Tracheal epithelial cell (primary cell): ENCODE data around the gene HMGCS1. TPM values are rescaled to one million over a fixed set of nuclear protein-coding genes. Genes with fewer than 3 reads are reported as not detected.

Experiments used
- total RNA-seq: library from RNA; depleted of rRNA; stranded (reverse); fragments of >200 nt; gene quantifications from 2 replicates; pipeline ENCODE4 v1.2.1, GENCODE V29; 2014

The HMGCS1 gene
- total RNA-seq = 86.3 and 157 TPM in 2 replicates

GRCh38 chr5:43313035-43313853 lies at the start of gene HMGCS1:
Gene HMGCS1, minus strand, starts transcription at chr5:43313412. Its CDS starts 14,447 bp downstream, at chr5:43298965.

Other genes with a start within 250 kb of the HMGCS1 start
- 24.1 and 31.1 TPM in 2 replicates for gene ZNF131, start 192.5 kb downstream of the HMGCS1 start, total RNA-seq
- 0.24 TPM in 1 of 2 replicates, not detected in the other for gene NIM1K, start 121.2 kb downstream of the HMGCS1 start, total RNA-seq
- gene CCL28, start 99.0 kb upstream of the HMGCS1 start, total RNA-seq = 2.6 and 13.3 TPM in 2 replicates
- gene TMEM267, start 170.5 kb upstream of the HMGCS1 start, total RNA-seq = 18.3 and 23.2 TPM in 2 replicates
- gene C5orf34, start 201.7 kb upstream of the HMGCS1 start, total RNA-seq = 0.85 and 1.4 TPM in 2 replicates
- 156 and 175 TPM in 2 replicates for gene PAIP1, start 243.7 kb upstream of the HMGCS1 start, total RNA-seq